Stimulated activated CD4-positive, alpha-beta T cell treated with anti-CD3 and anti-CD28 coated beads, Interleukin-12 subunit alpha, Interleukin-12 subunit beta, amount 100 ng/mL, for 48 hours (primary cell): ENCODE data around the gene IFNW1.

ENCODE experiments used
- DNase-seq, 3 donors: peaks; one replicate each; pipeline ENCODE4 v3.0.0-alpha.2; 2020; ENCODE audit warnings: low read depth in 2 of 3, low spot score in 1 of 3

The IFNW1 gene

DNA sequence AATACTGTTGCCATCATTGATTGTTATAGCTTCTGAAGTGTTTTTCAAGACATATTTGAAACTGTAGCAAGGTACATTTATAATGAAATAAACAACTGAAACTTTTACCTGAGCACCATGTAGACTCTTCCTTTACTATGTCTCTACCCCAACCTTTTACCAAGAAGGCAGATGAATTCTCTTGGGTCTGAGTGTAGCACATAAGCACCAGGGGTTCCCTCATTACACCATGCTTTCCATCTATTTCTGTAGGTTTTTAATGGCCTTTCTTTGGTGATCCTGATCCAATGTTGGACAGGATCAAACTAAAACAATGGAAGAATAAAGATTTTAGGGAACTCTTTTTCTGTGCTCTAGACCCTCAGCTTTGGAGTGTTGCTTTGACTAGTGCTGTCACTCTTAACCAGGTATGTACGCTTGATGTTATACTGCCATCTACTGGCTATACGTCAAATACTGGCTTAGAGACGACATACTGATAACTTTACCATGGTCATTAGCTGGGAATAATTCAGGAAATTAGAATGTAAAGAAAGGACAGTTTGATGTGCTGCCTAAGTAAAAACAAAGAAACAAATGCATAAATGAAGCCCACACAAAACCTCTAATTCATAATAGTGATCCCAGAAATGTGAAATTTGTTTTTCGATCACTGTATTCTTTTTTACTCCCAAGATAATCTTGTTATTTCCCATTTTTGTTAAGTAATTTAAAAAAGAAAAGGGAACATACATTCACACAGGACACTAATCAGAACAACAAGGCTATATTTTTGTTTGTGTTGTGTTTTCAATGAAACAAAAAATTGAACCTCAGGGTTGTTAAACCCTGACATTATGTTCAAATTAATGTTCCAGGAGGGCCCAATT lies 30.7 kb downstream of the IFNW1 start:
- DNase-seq: peak in 1 of 3 donors; percentile 29

DNA sequence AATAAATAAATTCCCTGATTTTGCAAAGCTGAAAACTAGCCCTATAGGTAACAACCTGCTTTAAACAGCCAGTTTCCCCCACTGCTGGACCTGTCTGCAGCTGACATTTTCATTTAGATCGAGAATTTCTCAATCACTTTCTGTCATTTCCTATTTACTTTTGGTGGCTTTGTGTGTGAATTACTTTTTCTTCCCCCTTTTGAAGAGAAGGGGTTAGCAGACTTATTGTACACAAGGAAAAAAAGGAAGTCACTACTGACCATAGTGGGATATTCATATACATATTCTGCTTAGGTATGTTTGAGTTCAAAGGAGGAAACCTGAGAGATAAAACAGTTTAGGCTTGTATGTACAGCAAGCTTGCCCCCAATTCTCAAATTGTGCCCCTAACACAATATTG lies 36.8 kb downstream of the IFNW1 start:
- no peak for DNase-seq

DNA sequence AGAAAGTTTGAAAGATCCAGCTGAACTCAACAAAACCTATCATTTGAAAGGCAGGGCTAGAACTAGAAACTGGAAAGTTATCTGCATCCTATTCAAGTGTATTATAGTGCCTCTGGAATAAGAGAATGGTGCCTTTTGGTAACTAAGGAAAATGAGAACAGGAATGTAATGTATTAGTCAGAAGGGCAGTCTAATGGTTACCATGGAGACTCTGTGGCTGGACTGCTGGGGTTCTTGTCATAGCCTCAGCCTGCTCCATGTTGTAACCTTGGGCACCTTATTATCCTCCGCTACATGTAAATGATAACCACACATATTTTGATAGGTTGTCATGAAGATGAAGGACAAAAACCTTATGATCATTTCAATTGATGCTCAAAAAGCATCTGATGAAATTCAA lies 39.3 kb downstream of the IFNW1 start:
- no peak for DNase-seq

DNA sequence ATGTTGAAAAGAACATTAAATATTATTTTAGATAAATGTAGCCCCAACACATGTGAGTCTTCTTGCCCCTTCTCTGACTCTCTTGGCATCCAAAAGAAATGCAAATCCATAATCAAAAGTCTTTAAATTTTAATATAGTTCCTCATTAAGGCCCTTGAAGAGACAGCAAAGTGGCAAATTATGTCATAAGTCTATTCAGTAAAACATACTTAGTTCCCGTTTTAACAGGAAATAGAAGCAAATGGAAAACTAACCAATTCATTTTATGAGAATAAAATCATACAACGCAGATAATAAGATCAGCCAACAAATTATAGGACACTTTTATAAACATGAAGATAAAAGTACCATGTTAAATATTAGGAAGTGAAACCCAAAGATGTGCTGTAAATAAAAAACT lies 43.8 kb downstream of the IFNW1 start:
- DNase-seq: no peak

DNA sequence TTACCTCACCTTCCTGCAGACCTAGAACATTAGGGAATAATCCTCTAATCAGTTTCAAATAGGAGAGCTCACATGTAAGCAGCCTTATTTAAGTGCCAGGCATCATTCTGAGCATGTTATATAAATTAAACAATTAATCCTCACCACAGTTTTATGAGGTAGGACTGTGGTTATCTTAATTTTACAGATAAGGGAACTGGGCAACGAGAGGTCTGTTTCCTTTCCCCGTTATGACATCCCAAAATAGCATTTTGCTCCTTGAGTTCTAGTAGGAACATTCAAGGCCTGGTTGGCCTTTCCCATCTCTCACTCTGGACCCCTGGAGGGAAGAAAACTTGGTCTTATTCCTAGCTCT lies 44.8 kb downstream of the IFNW1 start:
- DNase-seq: no peak

DNA sequence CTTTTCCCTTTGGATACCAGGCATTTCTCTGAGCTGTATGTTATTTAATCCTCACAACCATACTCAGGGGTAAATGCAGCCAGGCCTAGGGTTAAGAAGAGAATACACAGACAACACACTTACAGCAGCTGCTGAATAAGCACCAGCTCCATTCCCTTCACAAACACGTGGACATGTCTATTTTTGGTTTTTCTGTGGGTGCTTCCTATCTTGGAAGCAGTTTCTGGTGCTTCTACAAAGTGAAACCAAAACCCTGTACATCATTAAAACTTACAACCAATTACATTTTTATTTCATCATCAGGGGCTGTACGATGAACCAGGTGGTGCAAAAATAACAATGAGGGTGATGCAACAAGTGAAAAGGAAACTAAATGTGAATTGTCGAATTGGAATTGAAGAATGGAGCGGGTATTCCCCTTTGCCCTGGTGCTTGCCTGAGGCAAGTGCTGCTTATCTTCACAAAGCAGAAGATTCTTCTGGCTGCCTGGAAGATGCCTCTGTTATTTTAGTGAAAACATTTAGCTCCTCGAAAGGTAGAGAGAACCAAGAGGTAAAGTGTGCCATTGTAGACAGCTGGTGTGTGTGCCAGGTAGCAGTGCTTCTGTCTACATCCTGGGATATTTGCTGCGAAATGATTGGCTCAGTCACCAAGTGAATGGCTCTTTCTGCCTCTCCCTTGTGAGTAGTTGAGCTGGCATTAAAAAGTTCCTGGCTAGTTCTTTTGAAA lies 45.3 kb downstream of the IFNW1 start:
- DNase-seq: peak in 2 of 3 donors; percentile 10 to 20

DNA sequence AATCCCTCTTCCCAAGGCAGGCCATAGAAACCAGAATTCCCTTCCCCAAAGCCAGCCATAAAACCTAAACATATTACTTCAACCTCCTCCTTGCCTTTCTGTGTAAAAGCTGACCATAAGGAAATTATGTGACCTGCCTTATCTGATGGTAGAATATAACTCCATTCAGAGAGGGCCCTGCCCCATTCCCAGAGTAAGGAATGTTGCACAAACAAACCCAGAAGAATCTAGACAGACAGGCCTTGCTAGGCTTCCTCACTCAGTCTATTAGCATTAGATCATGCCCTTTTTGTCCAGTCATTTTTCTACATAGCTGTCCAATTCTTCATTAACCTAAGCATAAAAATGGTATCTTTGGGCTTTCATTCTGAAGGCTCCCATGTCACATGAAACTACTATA lies 46.1 kb downstream of the IFNW1 start:
- no peak for DNase-seq
